ENCODE measurements around the gene GALR3.
"Not testable (repeated sequence)": the region's sequence is repeated elsewhere in the genome, so short reads cannot be mapped to it uniquely, and the experiment has no call there.

The GALR3 gene

GRCh38 chr22:37823134-37823985, at the start of gene GALR3:
Gene GALR3 (plus strand): TSS chr22:37823382. CDS start chr22:37823407, 25 bp downstream.
- in situ Hi-C loops (cut with HindIII; ENCODE audit: low sequenced_read_pairs): no loop called here

GRCh38 chr22:37774728-37775127, 48.5 kb upstream of the GALR3 start:
- in situ Hi-C loops (cut with HindIII; ENCODE audit: low sequenced_read_pairs): no loop called here

- in situ Hi-C loops (cut with HindIII; ENCODE audit: low sequenced_read_pairs): no loop called here
Measured at GRCh38 chr22:37775785-37776638, 47.2 kb upstream of the GALR3 start.

- in situ Hi-C loops (cut with HindIII; ENCODE audit: low sequenced_read_pairs): no loop called here
Measured at GRCh38 chr22:37776639-37777005, 46.6 kb upstream of the GALR3 start.

GRCh38 chr22:37777122-37777687, 46.0 kb upstream of the GALR3 start:
- in situ Hi-C loops (cut with HindIII; ENCODE audit: low sequenced_read_pairs): no loop called here

GRCh38 chr22:37778370-37779009, 44.7 kb upstream of the GALR3 start:
- in situ Hi-C loops (cut with HindIII; ENCODE audit: low sequenced_read_pairs): no loop called here

GRCh38 chr22:37781434-37782059, 41.6 kb upstream of the GALR3 start:
- in situ Hi-C loops (cut with HindIII; ENCODE audit: low sequenced_read_pairs): no loop called here

GRCh38 chr22:37782340-37783168, 40.6 kb upstream of the GALR3 start:
- in situ Hi-C loops (cut with HindIII; ENCODE audit: low sequenced_read_pairs): no loop called here

GRCh38 chr22:37784829-37785495, 38.2 kb upstream of the GALR3 start:
- in situ Hi-C loops (cut with HindIII; ENCODE audit: low sequenced_read_pairs): no loop called here

- in situ Hi-C loops (cut with HindIII; ENCODE audit: low sequenced_read_pairs): no loop called here
Measured at GRCh38 chr22:37790234-37790633, 32.9 kb upstream of the GALR3 start.

GRCh38 chr22:37792494-37792893, 30.7 kb upstream of the GALR3 start:
- in situ Hi-C loops (cut with HindIII; ENCODE audit: low sequenced_read_pairs): no loop called here

GRCh38 chr22:37794376-37794775, 28.8 kb upstream of the GALR3 start:
- in situ Hi-C loops (cut with HindIII; ENCODE audit: low sequenced_read_pairs): no loop called here

GRCh38 chr22:37796079-37796478, 27.1 kb upstream of the GALR3 start:
- in situ Hi-C loops (cut with HindIII; ENCODE audit: low sequenced_read_pairs): no loop called here

GRCh38 chr22:37797259-37797658, 25.9 kb upstream of the GALR3 start:
- in situ Hi-C loops (cut with HindIII; ENCODE audit: low sequenced_read_pairs): not testable (repeated sequence)

GRCh38 chr22:37797874-37798500, 25.2 kb upstream of the GALR3 start:
- in situ Hi-C loops (cut with HindIII; ENCODE audit: low sequenced_read_pairs): no loop called here

- in situ Hi-C loops (cut with HindIII; ENCODE audit: low sequenced_read_pairs): not testable (repeated sequence)
Measured at GRCh38 chr22:37799979-37800378, 23.2 kb upstream of the GALR3 start.

GRCh38 chr22:37801946-37802309, 21.3 kb upstream of the GALR3 start:
- in situ Hi-C loops (cut with HindIII; ENCODE audit: low sequenced_read_pairs): no loop called here

- in situ Hi-C loops (cut with HindIII; ENCODE audit: low sequenced_read_pairs): no loop called here
Measured at GRCh38 chr22:37802310-37803194, 20.6 kb upstream of the GALR3 start.
